SH-SY5Y (cell line): Measurements from ENCODE around the gene ZFAND2A.

Source experiments
- GATA2 ChIP-seq: IDR thresholded peaks from 2 replicates; pipeline ENCODE4 v1.6.1; 2011; ENCODE audit warnings: mild to moderate bottlenecking, low read depth, low read length
- GATA3 ChIP-seq: IDR thresholded peaks from 2 replicates; pipeline ENCODE4 v1.6.1; 2011; ENCODE audit warnings: low read depth, mild to moderate bottlenecking, low read length, moderate library complexity

DNA sequence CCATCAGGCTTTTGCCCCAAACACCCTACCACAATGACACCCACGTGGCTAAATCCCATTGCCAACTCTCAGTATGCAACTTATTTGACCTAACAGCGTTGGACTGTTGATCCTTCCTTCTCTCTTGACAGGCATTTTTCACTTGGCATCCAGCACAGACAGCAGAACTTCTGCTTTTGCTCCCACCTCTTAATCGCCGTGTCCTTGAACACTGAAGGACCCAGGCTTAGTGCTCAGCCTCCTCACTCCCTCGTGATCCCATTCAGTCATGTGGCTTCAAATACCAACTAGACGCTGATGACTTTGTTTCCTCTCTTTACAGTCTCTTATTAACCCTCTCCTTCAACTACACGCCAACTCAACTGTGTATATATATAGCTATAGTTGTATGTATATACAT, 25.0 kb downstream of the ZFAND2A start:
- TF ChIP-seq GATA2: no peak
- no peak for TF ChIP-seq GATA3
